IMR-90 (cell line): ENCODE measurements around the gene HAGH. TPM values are rescaled to one million over a fixed set of nuclear protein-coding genes. Genes with fewer than 3 reads are reported as not detected.

Experiments used
- ATAC-seq: fragments of 200-7000 bp; cut with Tn5 transposase; 2 replicates; pipeline ENCODE4 v1.9.1; 2020; ENCODE audit warnings: low read depth, mild to moderate bottlenecking, moderate library complexity
- BruUV-seq: library from RNA; stranded (reverse); fragments of 400-500 nt; replicated peaks from 2 replicates; lab custom pipeline; 2021; lab: Mats Ljungman, UMichigan
- CTCF ChIA-PET: fragments of 300-600 bp; formaldehyde crosslinking; extraction: SDS; loops from one replicate; lab custom pipeline; 2021; ENCODE audit warnings: antibody characterized with exemption; lab: Yijun Ruan, JAX
- POLR2A ChIA-PET: fragments of 300-600 bp; sonication (Branson Sonifier 250); formaldehyde crosslinking; loops from one replicate; lab custom pipeline; 2022; ENCODE audit warnings: antibody characterized with exemption; ENCODE audit not compliant: unreplicated experiment; lab: Charles Lee
- DNase-seq: peaks from one replicate; pipeline ENCODE4 v3.0.0; 2013
- H2AFZ ChIP-seq: replicated peaks from 2 replicates; pipeline ENCODE3; 2013; ENCODE audit warnings: low read length, mild to moderate bottlenecking; ENCODE audit not compliant: poor library complexity
- H2AK5ac ChIP-seq: 2 replicates; pipeline ENCODE4 v1.6.1; 2013; ENCODE audit warnings: low read depth, low read length, inconsistent platforms
- H2AK9ac ChIP-seq: replicated peaks from 2 replicates; pipeline ENCODE3; 2013; ENCODE audit warnings: mild to moderate bottlenecking, low read depth, low read length, moderate library complexity; ENCODE audit not compliant: poor library complexity
- H2BK120ac ChIP-seq: 2 replicates; pipeline ENCODE4 v1.6.1; 2013; ENCODE audit warnings: low read depth, low read length, inconsistent platforms
- H2BK15ac ChIP-seq: 3 replicates; pipeline ENCODE4 v1.6.1; 2013; ENCODE audit warnings: low read depth, low read length, inconsistent platforms
- H2BK20ac ChIP-seq: 2 replicates; pipeline ENCODE4 v1.6.1; 2013; ENCODE audit warnings: low read depth, mild to moderate bottlenecking, inconsistent platforms, low read length, moderate library complexity
- H2BK5ac ChIP-seq: 2 replicates; pipeline ENCODE4 v1.6.1; 2013; ENCODE audit warnings: mild to moderate bottlenecking, low read depth, low read length, inconsistent platforms; ENCODE audit not compliant: poor library complexity, severe bottlenecking
- H3K14ac ChIP-seq: replicated peaks from 2 replicates; pipeline ENCODE4 v1.6.1; 2013; ENCODE audit warnings: low read depth, low read length, inconsistent platforms
- H3K18ac ChIP-seq: 2 replicates; pipeline ENCODE4 v1.6.1; 2013; ENCODE audit warnings: low read depth, low read length, control low read depth
- H3K23ac ChIP-seq: 2 replicates; pipeline ENCODE4 v1.6.1; 2013; ENCODE audit warnings: low read depth, low read length, inconsistent platforms
- H3K27ac ChIP-seq: 2 replicates; pipeline ENCODE4 v1.5.1; 2013; ENCODE audit warnings: mild to moderate bottlenecking, control low read depth, low read length; ENCODE audit not compliant: insufficient read depth
- H3K27me3 ChIP-seq: 2 replicates; pipeline ENCODE4 v1.6.1; 2013; ENCODE audit warnings: low read length; ENCODE audit not compliant: control insufficient read depth, insufficient read depth
- H3K36me3 ChIP-seq: 2 replicates; pipeline ENCODE4 v1.6.1; 2013; ENCODE audit warnings: low read length, mixed read lengths; ENCODE audit not compliant: control insufficient read depth, insufficient read depth
- H3K4ac ChIP-seq: 2 replicates; pipeline ENCODE4 v1.6.1; 2013; ENCODE audit warnings: low read depth, low read length, inconsistent platforms
- H3K4me1 ChIP-seq: 2 replicates; pipeline ENCODE4 v1.6.1; 2013; ENCODE audit warnings: low read length, mixed read lengths; ENCODE audit not compliant: control insufficient read depth, insufficient read depth
- H3K4me2 ChIP-seq: 2 replicates; pipeline ENCODE4 v1.6.1; 2013; ENCODE audit warnings: low read depth, mild to moderate bottlenecking, control low read depth, low read length, moderate library complexity
- H3K4me3 ChIP-seq: 2 replicates; pipeline ENCODE4 v1.5.1; 2013; ENCODE audit warnings: low read depth, mild to moderate bottlenecking, control low read depth, low read length, moderate library complexity; ENCODE audit not compliant: insufficient read depth
- H3K56ac ChIP-seq: 2 replicates; pipeline ENCODE4 v1.6.1; 2013; ENCODE audit warnings: low read length, inconsistent platforms; ENCODE audit not compliant: insufficient read depth; ENCODE audit errors: extremely low read depth
- H3K79me1 ChIP-seq, 2 experiments: 2 replicates each; pipeline ENCODE4 v1.6.1; 2013; ENCODE audit warnings: low read length in 2 of 2, inconsistent platforms in 1 of 2, low read depth in 1 of 2
- H3K9ac ChIP-seq: 2 replicates; pipeline ENCODE4 v1.6.1; 2013; ENCODE audit warnings: low read depth, low read length, control low read depth
- H3K9me1 ChIP-seq: 2 replicates; pipeline ENCODE4 v1.6.1; 2013; ENCODE audit warnings: low read length, inconsistent platforms; ENCODE audit not compliant: insufficient read depth
- H3K9me3 ChIP-seq: 2 replicates; pipeline ENCODE4 v1.6.1; 2013; ENCODE audit warnings: low read length; ENCODE audit not compliant: control insufficient read depth, insufficient read depth
- H4K20me1 ChIP-seq: 2 replicates; pipeline ENCODE4 v1.6.1; 2013; ENCODE audit warnings: low read length, inconsistent platforms; ENCODE audit not compliant: insufficient read depth
- H4K5ac ChIP-seq: 2 replicates; pipeline ENCODE4 v1.6.1; 2013; ENCODE audit warnings: mild to moderate bottlenecking, low read depth, low read length, control low read depth
- H4K8ac ChIP-seq, 2 experiments: 2 replicates each; pipeline ENCODE4 v1.6.1; 2013; ENCODE audit warnings: low read depth in 2 of 2, low read length in 2 of 2, control low read depth in 1 of 2, inconsistent platforms in 1 of 2
- H4K91ac ChIP-seq: 2 replicates; pipeline ENCODE4 v1.6.1; 2013; ENCODE audit warnings: low read depth, low read length, inconsistent platforms; ENCODE audit not compliant: insufficient read depth
- CHD1 ChIP-seq: IDR thresholded peaks from 2 replicates; pipeline ENCODE4 v1.6.1; 2012; ENCODE audit warnings: low read depth, low read length, improper control_type of control experiment
- FOS ChIP-seq: fragments of 150-350 bp; IDR thresholded peaks from 2 replicates; pipeline ENCODE4 v1.6.1; 2016; ENCODE audit warnings: low read depth, low read length
- MAFK ChIP-seq: IDR thresholded peaks from 2 replicates; pipeline ENCODE4 v1.6.1; 2012; ENCODE audit warnings: low read depth, low read length, improper control_type of control experiment
- NFE2L2 ChIP-seq: fragments of 150-350 bp; IDR thresholded peaks from 2 replicates; pipeline ENCODE4 v1.6.1; 2016; ENCODE audit warnings: low read depth, mild to moderate bottlenecking, low read length
- POLR2A ChIP-seq: IDR thresholded peaks from 2 replicates; pipeline ENCODE4 v1.6.1; 2012; ENCODE audit warnings: mild to moderate bottlenecking, low read depth, low read length
- RAD21 ChIP-seq: IDR thresholded peaks from 2 replicates; pipeline ENCODE4 v1.6.1; 2012; ENCODE audit warnings: low read length, improper control_type of control experiment
- RFX5 ChIP-seq: IDR thresholded peaks from 2 replicates; pipeline ENCODE4 v1.8.0; 2012; ENCODE audit warnings: low read depth, mild to moderate bottlenecking, low read length, moderate library complexity
- SMC3 ChIP-seq: fragments of 150-350 bp; IDR thresholded peaks from 2 replicates; pipeline ENCODE4 v1.6.1; 2016; ENCODE audit warnings: low read depth, mild to moderate bottlenecking, antibody characterized with exemption, low read length, moderate library complexity
- WGBS, 2 experiments: methylation state at CpG; one replicate each; pipeline versions ENCODE4 v1.1.5 to v1.1.7; 2013; ENCODE audit warnings: missing lambda C conversion rate in 2 of 2; ENCODE audit not compliant: insufficient read length in 1 of 2; ENCODE audit errors: extremely low coverage in 2 of 2; 5-methylcytosine and 5-hydroxymethylcytosine counted together
- dilution Hi-C: fragments of 300-500 bp; cut with HindIII; formaldehyde crosslinking; loops from one replicate; pipeline ENCODE4 v1.14.3; 2018; ENCODE audit warnings: low sequenced_read_pairs; ENCODE audit not compliant: unreplicated experiment
- in situ Hi-C: fragments of 300-500 bp; cut with MboI; formaldehyde crosslinking; loops from 3 replicates; pipeline ENCODE4 v1.14.3; 2019; ENCODE audit warnings: low sequenced_read_pairs, inconsistent platforms, mixed read lengths
- intact Hi-C: fragments of 100-400 bp; cut with micrococcal nuclease; formaldehyde crosslinking; loops from 2 replicates; pipeline ENCODE4 v1.10.0; 2022
- polyA plus RNA-seq, 3 experiments: library from polyadenylated mRNA; depleted of rRNA; stranded (reverse); fragments of >200 nt; gene quantifications; 2 replicates each; pipeline ENCODE4 v1.2.3, GENCODE V29; 2012; ENCODE audit warnings: low replicate concordance in 1 of 3
- total RNA-seq: library from RNA; depleted of rRNA; stranded (reverse); fragments of >200 nt; gene quantifications from 2 replicates; pipeline ENCODE4 v1.2.3, GENCODE V29; 2012
- TF ChIP-seq, protein P1 (sequence below): fragments of 150-350 bp; IDR thresholded peaks from 2 replicates; pipeline ENCODE4 v1.6.1; 2016; ENCODE audit warnings: low read depth, mild to moderate bottlenecking, low read length, moderate library complexity, borderline replicate concordance
- TF ChIP-seq, protein P2 (sequence below): fragments of 150-350 bp; IDR thresholded peaks from 2 replicates; pipeline ENCODE4 v1.6.1; 2017; ENCODE audit warnings: mild to moderate bottlenecking, antibody characterized with exemption, low read length, low read depth

HAGH gene
- total and polyA plus RNA-seq, 2 of the 4 experiments (the other 2 are of a cell fraction), result 30.8 to 52.2 TPM

DNA sequence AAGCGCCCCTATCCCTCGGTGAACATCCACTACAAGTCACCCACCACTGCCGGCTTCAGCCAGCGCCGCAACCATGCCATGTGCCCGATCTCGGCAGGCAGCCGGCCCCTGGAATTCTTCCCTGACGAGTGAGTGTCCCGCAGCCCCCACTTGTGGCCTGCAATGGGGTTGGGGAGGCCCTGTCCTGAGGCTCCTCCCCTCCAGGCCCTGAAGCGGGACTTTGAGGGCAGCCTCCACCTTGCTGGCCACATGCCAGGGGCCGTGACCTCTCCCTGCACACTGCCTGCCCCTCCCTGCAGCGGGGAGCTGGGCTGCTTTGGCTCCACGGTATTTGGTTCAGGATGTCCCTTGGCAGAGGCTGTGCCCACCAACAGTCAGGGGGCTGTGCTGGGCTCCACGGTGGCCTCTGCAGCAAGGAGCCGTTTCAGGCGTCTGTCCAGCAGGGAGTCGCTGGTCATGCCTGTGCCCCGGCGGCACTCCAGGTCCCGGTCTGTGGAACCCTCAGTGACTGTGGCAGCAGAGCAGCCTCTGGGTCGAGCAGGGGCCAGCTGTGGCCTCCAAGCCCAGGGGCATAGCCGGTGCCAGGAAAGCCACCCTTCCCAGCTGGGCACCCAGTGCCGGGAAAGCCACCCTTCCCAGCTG, 63.6 kb downstream of the HAGH start:
- dilution Hi-C loops (no loop called here), in situ Hi-C loops (loop anchor here (5.0 kb wide), 1 partner anchor 51 kb away; no protein-coding TSS in a partner anchor), intact Hi-C loops (no loop called here)
- no TSS peak for BruUV-seq
- Histone ChIP-seq H4K8ac (no peak overlapping the region), H3K23ac (no peak overlapping the region), H2BK120ac (no peak overlapping the region), H3K18ac (no peak overlapping the region), H3K4me3 (no peak overlapping the region), H2BK20ac (no peak overlapping the region), H4K91ac (no peak overlapping the region), H2BK15ac (no peak overlapping the region), H2AFZ (no peak overlapping the region), H3K27ac (no peak overlapping the region), H3K9me3 (no peaks in the 10 kb centered on the region), H3K56ac (no peak overlapping the region), H3K79me1 (no peaks in the 10 kb centered on the region), H3K27me3 (no peaks in the 10 kb centered on the region), H3K4me2 (no peak overlapping the region), H4K20me1 (no peaks in the 10 kb centered on the region; the same call in 1 of the 2 replicates), H3K36me3 (peaks cover 82% of the 10 kb centered on the region), H2AK9ac (no peak overlapping the region), H3K4ac (no peak overlapping the region), H4K5ac (no peak overlapping the region), H3K9ac (no peak overlapping the region), H3K4me1 (no peaks in the 10 kb centered on the region), H2AK5ac (no peak overlapping the region), H3K14ac (no peak overlapping the region), H2BK5ac (no peak overlapping the region), H3K9me1 (no peaks in the 10 kb centered on the region)
- TF ChIP-seq POLR2A (no peak), SMC3 (no peak), RAD21 (no peak), NFE2L2 (no peak), RFX5 (no peak), MAFK (no peak), FOS (no peak), CHD1 (no peak)
- TF ChIP-seq, protein P1, sequence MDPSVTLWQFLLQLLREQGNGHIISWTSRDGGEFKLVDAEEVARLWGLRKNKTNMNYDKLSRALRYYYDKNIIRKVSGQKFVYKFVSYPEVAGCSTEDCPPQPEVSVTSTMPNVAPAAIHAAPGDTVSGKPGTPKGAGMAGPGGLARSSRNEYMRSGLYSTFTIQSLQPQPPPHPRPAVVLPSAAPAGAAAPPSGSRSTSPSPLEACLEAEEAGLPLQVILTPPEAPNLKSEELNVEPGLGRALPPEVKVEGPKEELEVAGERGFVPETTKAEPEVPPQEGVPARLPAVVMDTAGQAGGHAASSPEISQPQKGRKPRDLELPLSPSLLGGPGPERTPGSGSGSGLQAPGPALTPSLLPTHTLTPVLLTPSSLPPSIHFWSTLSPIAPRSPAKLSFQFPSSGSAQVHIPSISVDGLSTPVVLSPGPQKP, result no peak
- TF ChIP-seq, protein P2, sequence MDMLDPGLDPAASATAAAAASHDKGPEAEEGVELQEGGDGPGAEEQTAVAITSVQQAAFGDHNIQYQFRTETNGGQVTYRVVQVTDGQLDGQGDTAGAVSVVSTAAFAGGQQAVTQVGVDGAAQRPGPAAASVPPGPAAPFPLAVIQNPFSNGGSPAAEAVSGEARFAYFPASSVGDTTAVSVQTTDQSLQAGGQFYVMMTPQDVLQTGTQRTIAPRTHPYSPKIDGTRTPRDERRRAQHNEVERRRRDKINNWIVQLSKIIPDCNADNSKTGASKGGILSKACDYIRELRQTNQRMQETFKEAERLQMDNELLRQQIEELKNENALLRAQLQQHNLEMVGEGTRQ, result no peak
- 94% methylated on average over 6 of the region's 24 CpGs; no CpG with 5 or more reads in 1 of the 2 experiments for WGBS, 2 experiments
- ATAC-seq, result no peak
- CTCF ChIA-PET, result no interaction called here
- no peak for DNase-seq
- POLR2A ChIA-PET, result no interaction called here
